TTC549 (cell line): ENCODE results near the gene EXOC3.
"Not testable (repeated sequence)": the region's sequence is repeated elsewhere in the genome, so short reads cannot be mapped to it uniquely, and the experiment has no call there.

Experiments used
- FAIRE-seq: peaks from 2 replicates; lab custom pipeline; 2012; peaks lifted over from hg19 to GRCh38; lab: Jason Lieb, UNC

The EXOC3 gene

GRCh38 chr5:504326-505154 is 61.6 kb downstream of the EXOC3 start:
- FAIRE-seq, result no peak

- no peak for FAIRE-seq
These were observed 63.1 kb downstream of the EXOC3 start for GRCh38 chr5:505951-506525.

- FAIRE-seq, result not testable (repeated sequence)
These were observed 65.1 kb downstream of the EXOC3 start for GRCh38 chr5:507986-508575.

- no peak for FAIRE-seq
These were observed 66.7 kb downstream of the EXOC3 start for GRCh38 chr5:509611-510185.

GRCh38 chr5:510521-510920 is 67.5 kb downstream of the EXOC3 start:
- FAIRE-seq, result no peak

GRCh38 chr5:511476-511875 is 68.5 kb downstream of the EXOC3 start:
- FAIRE-seq, result no peak

- no peak for FAIRE-seq
These were observed 70.5 kb downstream of the EXOC3 start for GRCh38 chr5:513216-514100.

GRCh38 chr5:514101-514485 is 71.1 kb downstream of the EXOC3 start:
- no peak for FAIRE-seq

- FAIRE-seq, result no peak
These were observed 71.7 kb downstream of the EXOC3 start for GRCh38 chr5:514673-515072.

GRCh38 chr5:515273-515836 is 72.4 kb downstream of the EXOC3 start:
- FAIRE-seq, result no peak

- no peak for FAIRE-seq
These were observed 73.5 kb downstream of the EXOC3 start for GRCh38 chr5:516338-516925.
